Keratinocyte (primary cell): ENCODE measurements around the gene ZNF32. TPM values are rescaled to one million over a fixed set of nuclear protein-coding genes. Genes with fewer than 3 reads are reported as not detected.
A peak's percentile ranks its signal among the peaks of the same experiment; 100 is the strongest.

Experiments used
- DNase-seq: peaks from one replicate; pipeline ENCODE4 v3.0.0-alpha.2; 2011; ENCODE audit warnings: low read depth, missing footprints, low spot score
- FAIRE-seq: peaks from 2 replicates; lab custom pipeline; 2011; peaks lifted over from hg19 to GRCh38; lab: Jason Lieb, UNC
- H2AFZ ChIP-seq: 2 replicates; pipeline ENCODE4 v1.6.0; 2012; ENCODE audit warnings: low read length, control low read depth, inconsistent platforms; ENCODE audit not compliant: control insufficient read depth
- H3K27ac ChIP-seq: 2 replicates; pipeline ENCODE4 v1.5.1; 2011; ENCODE audit warnings: low read length; ENCODE audit not compliant: control insufficient read depth, insufficient read depth
- H3K27me3 ChIP-seq: 3 replicates; pipeline ENCODE4 v1.6.0; 2011; ENCODE audit warnings: low read length; ENCODE audit not compliant: control insufficient read depth, insufficient read depth; ENCODE audit errors: extremely low read depth
- H3K36me3 ChIP-seq, 2 experiments: 2 replicates in 1 of 2; 3 replicates in 1 of 2; pipeline ENCODE4 v1.5.1; 2011; ENCODE audit warnings: low read length in 2 of 2, mild to moderate bottlenecking in 1 of 2; ENCODE audit not compliant: control insufficient read depth in 2 of 2, insufficient read depth in 2 of 2; ENCODE audit errors: extremely low read depth in 1 of 2
- H3K4me1 ChIP-seq: 3 replicates; pipeline ENCODE4 v1.5.1; 2011; ENCODE audit warnings: low read length; ENCODE audit not compliant: control insufficient read depth, insufficient read depth; ENCODE audit errors: extremely low read depth
- H3K4me2 ChIP-seq: 3 replicates; pipeline ENCODE4 v1.6.0; 2011; ENCODE audit warnings: low read depth, low read length; ENCODE audit not compliant: control insufficient read depth, insufficient read depth; ENCODE audit errors: extremely low read depth
- H3K4me3 ChIP-seq, 3 experiments: fragments of 200-600 bp in 1 of 3; sonication (generic) in 1 of 3; 2 replicates in 2 of 3; 3 replicates in 1 of 3; pipeline ENCODE4 v1.5.1; 2011 to 2016; ENCODE audit warnings: low read length in 3 of 3, mild to moderate bottlenecking in 3 of 3, control low read depth in 2 of 3, inconsistent platforms in 1 of 3, low read depth in 1 of 3, mixed read lengths in 1 of 3, mixed run types in 1 of 3, moderate library complexity in 1 of 3; ENCODE audit not compliant: control insufficient read depth in 2 of 3, insufficient read depth in 2 of 3; ENCODE audit errors: extremely low read depth in 1 of 3
- H3K79me2 ChIP-seq: 2 replicates; pipeline ENCODE4 v1.6.0; 2012; ENCODE audit warnings: low read length; ENCODE audit not compliant: control insufficient read depth, insufficient read depth
- H3K9ac ChIP-seq: 3 replicates; pipeline ENCODE4 v1.6.0; 2011; ENCODE audit warnings: low read length; ENCODE audit not compliant: control insufficient read depth, insufficient read depth; ENCODE audit errors: extremely low read depth
- H3K9me1 ChIP-seq: 3 replicates; pipeline ENCODE4 v1.6.0; 2011; ENCODE audit warnings: low read length; ENCODE audit not compliant: control insufficient read depth, insufficient read depth; ENCODE audit errors: extremely low read depth
- H3K9me3 ChIP-seq: 2 replicates; pipeline ENCODE4 v1.5.1; 2012; ENCODE audit warnings: low read depth, low read length; ENCODE audit not compliant: control insufficient read depth
- H4K20me1 ChIP-seq: 3 replicates; pipeline ENCODE4 v1.6.0; 2011; ENCODE audit warnings: low read length; ENCODE audit not compliant: control insufficient read depth, insufficient read depth; ENCODE audit errors: extremely low read depth
- CTCF ChIP-seq, 3 experiments: IDR thresholded peaks in 1 of 3; conservative IDR thresholded peaks in 1 of 3; optimal IDR thresholded peaks in 1 of 3; 2 replicates in 2 of 3; 3 replicates in 1 of 3; pipeline versions ENCODE3 to v1.5.1; 2011; ENCODE audit warnings: low read length in 3 of 3, mild to moderate bottlenecking in 3 of 3, moderate library complexity in 2 of 3, control low read depth in 1 of 3, inconsistent platforms in 1 of 3; ENCODE audit not compliant: insufficient read depth in 2 of 3; ENCODE audit errors: extremely low read depth in 1 of 3
- EZH2 ChIP-seq: IDR thresholded peaks from one replicate; pipeline ENCODE4 v1.6.1; 2012; ENCODE audit warnings: inconsistent platforms, mild to moderate bottlenecking, low read length, moderate library complexity
- dilution Hi-C: fragments of 300-500 bp; cut with MboI; formaldehyde crosslinking; loops from one replicate; pipeline ENCODE4 v1.7.0; 2020; ENCODE audit warnings: low sequenced_read_pairs; ENCODE audit not compliant: extremely low pct_ligation_motif_present
- polyA plus RNA-seq, 5 experiments: library from polyadenylated mRNA; depleted of rRNA in 3 of 5; stranded (reverse) in 3 of 5; stranded (forward) in 1 of 5; unstranded in 1 of 5; fragments of >200 nt; gene quantifications; 1 replicate in 1 of 5; 2 replicates in 3 of 5; 3 replicates in 1 of 5; pipeline versions ENCODE4 v1.2.1 to v1.2.3, GENCODE V29; 2011 to 2012; ENCODE audit warnings: missing spikeins in 2 of 5, low read depth in 1 of 5, low replicate concordance in 1 of 5

The ZNF32 gene
- polyA plus RNA-seq, 1 donor (not counting 4 experiments of a cell fraction or from before 2014, with no cell fraction given): 25.6 TPM

GRCh38 chr10:43607199-43607573 is 41.5 kb downstream of the ZNF32 start:
- H3K4me1 ChIP-seq: peaks cover 3% of the 10 kb centered on the region
- H4K20me1 ChIP-seq: no peaks in the 10 kb centered on the region
- DNase-seq (no peak), FAIRE-seq (no peak)
- dilution Hi-C loops: no loop called here
- H3K9ac ChIP-seq: peak overlapping the region; percentile 66
- no peak overlapping the region for H3K27ac ChIP-seq
- H3K79me2 ChIP-seq: no peaks in the 10 kb centered on the region
- H3K9me1 ChIP-seq: no peaks in the 10 kb centered on the region
- peaks cover 2 to 3% of the 10 kb centered on the region in 2 experiments for H3K36me3 ChIP-seq
- H3K9me3 ChIP-seq: no peaks in the 10 kb centered on the region
- H3K4me2 ChIP-seq: peak overlapping the region; percentile 86
- no peaks in the 10 kb centered on the region for H3K27me3 ChIP-seq
- TF ChIP-seq CTCF (optimal IDR thresholded peaks at IDR 0.05 in 1 of 3, IDR thresholded peaks at IDR 0.05 in 1 of 3, conservative IDR thresholded peaks at IDR 0.05 in 1 of 3; ENCODE audit: extremely low read depth in 1 of 3, insufficient read depth in 2 of 3, low read length in 3 of 3): no peak
- TF ChIP-seq EZH2: no peak
- H3K4me3 ChIP-seq: peak overlapping the region; percentile 66 to 72 (median 71)
- H2AFZ ChIP-seq: peak overlapping the region; percentile 86

DNA sequence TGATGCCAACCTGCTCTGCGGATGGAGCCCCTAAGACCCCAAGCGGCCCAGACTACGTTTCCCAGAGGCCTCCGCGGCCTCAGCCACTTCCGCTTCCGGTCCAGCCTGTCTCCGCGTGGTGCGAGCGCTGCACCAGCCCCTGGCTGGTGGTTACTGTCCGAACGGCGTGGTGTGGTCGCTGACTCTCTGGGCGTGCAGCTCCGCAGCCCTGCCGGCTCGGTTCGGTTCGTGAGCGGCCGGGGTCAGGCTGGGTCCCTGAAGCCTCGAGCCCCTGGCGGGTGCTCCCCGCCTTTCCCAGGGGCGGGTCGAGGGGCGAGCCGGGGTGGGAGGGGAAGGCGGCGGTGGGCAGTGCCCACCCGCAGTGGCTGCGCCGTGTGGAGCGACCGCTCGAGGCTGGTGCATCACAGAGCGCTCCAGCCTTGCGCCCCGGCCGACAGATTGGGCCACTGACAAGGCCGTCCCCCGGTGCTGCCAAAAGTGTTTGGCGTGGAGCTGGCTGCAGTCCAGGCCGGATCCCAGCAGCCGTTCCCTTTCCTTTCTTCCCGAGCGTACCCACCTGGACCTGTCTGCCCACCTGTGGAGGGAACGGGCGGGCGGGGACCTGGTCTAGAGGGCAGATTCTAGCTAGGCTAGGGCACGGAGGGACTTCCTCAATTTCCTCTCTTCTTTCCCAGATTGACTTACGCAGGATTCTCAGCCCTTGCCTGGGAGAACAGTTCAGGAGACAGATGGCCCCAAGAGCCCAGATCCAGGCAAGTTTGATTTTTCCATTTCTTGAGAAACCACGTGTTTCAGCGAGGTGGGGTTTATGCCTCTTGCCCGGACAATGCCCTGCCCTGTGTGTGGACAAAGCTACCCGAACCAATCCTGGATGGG is 42.1 kb downstream of the ZNF32 start, which contains the start of gene ZNF485:
ZNF485 (plus strand) TSS at position 116 of the 876 bp plus-strand sequence; CDS start at position 729, 613 bp downstream.
- H3K36me3 ChIP-seq: peaks cover 2 to 3% of the 10 kb centered on the region in 2 experiments
- peaks cover 3% of the 10 kb centered on the region for H3K4me1 ChIP-seq
- H3K4me3 ChIP-seq: peak within 1 kb of the TSS; percentile 66 to 72 (median 71)
- H3K9me1 ChIP-seq: no peaks in the 10 kb centered on the region
- no peak within 1 kb of the TSS for H3K27ac ChIP-seq
- peak within 1 kb of the TSS; percentile 66 for H3K9ac ChIP-seq
- FAIRE-seq (no peak), DNase-seq (no peak)
- peak within 1 kb of the TSS; percentile 86 for H3K4me2 ChIP-seq
- H3K9me3 ChIP-seq: no peaks in the 10 kb centered on the region
- TF ChIP-seq CTCF (optimal IDR thresholded peaks at IDR 0.05 in 1 of 3, IDR thresholded peaks at IDR 0.05 in 1 of 3, conservative IDR thresholded peaks at IDR 0.05 in 1 of 3; ENCODE audit: extremely low read depth in 1 of 3, insufficient read depth in 2 of 3, low read length in 3 of 3) (no peak), EZH2 (no peak)
- H3K79me2 ChIP-seq: no peaks in the 10 kb centered on the region
- H4K20me1 ChIP-seq: no peaks in the 10 kb centered on the region
- dilution Hi-C loops: no loop called here
- peak within 1 kb of the TSS; percentile 86 for H2AFZ ChIP-seq
- H3K27me3 ChIP-seq: no peaks in the 10 kb centered on the region
